HepG2 (cell line): ENCODE results near the gene PTPRM. TPM values are rescaled to one million over a fixed set of nuclear protein-coding genes. Genes with fewer than 3 reads are reported as not detected.

Experiments
- ATF1 ChIP-seq: IDR thresholded peaks from 2 replicates; pipeline ENCODE4 v1.6.1; 2016; ENCODE audit warnings: mild to moderate bottlenecking, control low read depth
- E2F1 ChIP-seq: sonication (generic); formaldehyde crosslinking; IDR thresholded peaks from 2 replicates; pipeline ENCODE4 v1.5.0; 2020; ENCODE audit warnings: missing genetic modification reagents
- ELF3 ChIP-seq: IDR thresholded peaks from 2 replicates; pipeline ENCODE4 v1.6.1; 2016; ENCODE audit warnings: missing genetic modification reagents, missing compliant biosample characterization
- FOXO1 ChIP-seq: sonication (generic); formaldehyde crosslinking; IDR thresholded peaks from 2 replicates; pipeline ENCODE4 v1.4.0; 2020; ENCODE audit warnings: missing genetic modification reagents
- HMGA1 ChIP-seq: sonication (generic); formaldehyde crosslinking; conservative IDR thresholded peaks from 2 replicates; pipeline ENCODE4 v1.4.0; 2020; ENCODE audit warnings: missing genetic modification reagents
- HNF4A ChIP-seq: sonication (generic); formaldehyde crosslinking; IDR thresholded peaks from 2 replicates; pipeline ENCODE4 v1.4.0; 2020; ENCODE audit warnings: missing genetic modification reagents
- KAT8 ChIP-seq: IDR thresholded peaks from 2 replicates; pipeline ENCODE4 v1.6.1; 2016; ENCODE audit warnings: missing genetic modification reagents, missing compliant biosample characterization
- MAFG ChIP-seq: sonication (generic); formaldehyde crosslinking; IDR thresholded peaks from 2 replicates; pipeline ENCODE4 v1.5.1; 2020; ENCODE audit warnings: mild to moderate bottlenecking, missing genetic modification reagents
- NR2C2 ChIP-seq: sonication (generic); formaldehyde crosslinking; IDR thresholded peaks from 2 replicates; pipeline ENCODE4 v1.4.0; 2020; ENCODE audit warnings: missing genetic modification reagents, mild to moderate bottlenecking, moderate library complexity, borderline replicate concordance
- RBAK ChIP-seq: sonication (generic); formaldehyde crosslinking; IDR thresholded peaks from 2 replicates; pipeline ENCODE4 v1.5.1; 2020; ENCODE audit warnings: mild to moderate bottlenecking, missing genetic modification reagents
- RBM22 ChIP-seq: fragments of 200-400 bp; formaldehyde crosslinking; optimal IDR thresholded peaks from 2 replicates; pipeline ENCODE3; 2017; ENCODE audit warnings: mild to moderate bottlenecking, low read length, moderate library complexity
- SNAI1 ChIP-seq: sonication (generic); formaldehyde crosslinking; IDR thresholded peaks from 2 replicates; pipeline ENCODE4 v1.5.0; 2020; ENCODE audit warnings: mild to moderate bottlenecking, missing genetic modification reagents, borderline replicate concordance
- SOX6 ChIP-seq, 2 experiments: fragments of 450-650 bp in 1 of 2; sonication (generic) in 1 of 2; formaldehyde crosslinking in 1 of 2; IDR thresholded peaks; 2 replicates each; pipeline versions ENCODE4 v1.4.0 to v1.6.1; 2017 to 2020; ENCODE audit warnings: antibody characterized with exemption in 1 of 2, mild to moderate bottlenecking in 1 of 2, missing genetic modification reagents in 1 of 2
- SPEN ChIP-seq: sonication (generic); formaldehyde crosslinking; IDR thresholded peaks from 2 replicates; pipeline ENCODE4 v1.5.1; 2020; ENCODE audit warnings: low read depth, mild to moderate bottlenecking, missing genetic modification reagents
- ZFP1 ChIP-seq: IDR thresholded peaks from 2 replicates; pipeline ENCODE4 v1.6.1; 2016
- ZNF318 ChIP-seq: sonication (generic); formaldehyde crosslinking; IDR thresholded peaks from 2 replicates; pipeline ENCODE4 v1.4.0; 2020; ENCODE audit warnings: mild to moderate bottlenecking, missing genetic modification reagents
- ZNF816 ChIP-seq: sonication (generic); formaldehyde crosslinking; IDR thresholded peaks from 2 replicates; pipeline ENCODE4 v1.8.0; 2022; ENCODE audit warnings: missing genetic modification reagents, mild to moderate bottlenecking, borderline replicate concordance
- polyA plus RNA-seq, 8 experiments: library from polyadenylated mRNA; depleted of rRNA in 3 of 8; stranded (reverse) in 7 of 8; unstranded in 1 of 8; fragments of >200 nt; fragmentation: Illumina TruSeq in 4 of 8; extraction: Trizol in 4 of 8; gene quantifications; 2 replicates each; pipeline versions ENCODE4 v1.2.1 to v1.2.3, GENCODE V29; 2011 to 2016; ENCODE audit warnings: low read depth in 4 of 8, missing spikeins in 1 of 8, mixed read lengths in 1 of 8; ENCODE audit not compliant: insufficient read depth in 1 of 8
- total RNA-seq, 5 experiments: library from RNA; depleted of rRNA; stranded (reverse); fragments of >200 nt; fragmentation: Illumina TruSeq; extraction: Trizol; gene quantifications; 2 replicates each; pipeline ENCODE4 v1.2.3, GENCODE V29; 2016; ENCODE audit warnings: low read depth in 1 of 5

PTPRM gene
- total and polyA plus RNA-seq, 2 of the 13 experiments (the other 11 are each of a cell fraction or from before 2014, with no cell fraction given), result 12.6 to 108 TPM

GRCh38 chr18:8328126-8328525 lies 761.0 kb downstream of the PTPRM start (continued):
- no peak for TF ChIP-seq ZNF318 (CRISPR knock-in tag)
- TF ChIP-seq MAFG (CRISPR knock-in tag), result no peak
- TF ChIP-seq ATF1, result no peak
- no peak for TF ChIP-seq SNAI1 (CRISPR knock-in tag)
- no peak for TF ChIP-seq ZNF816 (CRISPR knock-in tag)
- no peak for TF ChIP-seq RBAK (CRISPR knock-in tag)
- TF ChIP-seq RBM22, result no peak
- no peak for TF ChIP-seq E2F1
- TF ChIP-seq NR2C2 (CRISPR knock-in tag), result no peak
- no peak for TF ChIP-seq ZFP1 (CRISPR knock-in tag)
- TF ChIP-seq FOXO1 (CRISPR knock-in tag), result no peak
- TF ChIP-seq HMGA1 (CRISPR knock-in tag), result no peak
- no peak for TF ChIP-seq HNF4A (CRISPR knock-in tag)
- TF ChIP-seq KAT8 (CRISPR knock-in tag), result no peak
- no peak for TF ChIP-seq SOX6 (IDR thresholded peaks at IDR 0.05)
- no peak for TF ChIP-seq SOX6 (CRISPR knock-in tag; IDR thresholded peaks at IDR 0.05)
- TF ChIP-seq SPEN (CRISPR knock-in tag), result no peak
- no peak for TF ChIP-seq ELF3 (CRISPR knock-in tag)
